ENCODE results near the gene CLMN.
"Not testable (repeated sequence)": the region's sequence is repeated elsewhere in the genome, so short reads cannot be mapped to it uniquely, and the experiment has no call there.

CLMN gene

DNA sequence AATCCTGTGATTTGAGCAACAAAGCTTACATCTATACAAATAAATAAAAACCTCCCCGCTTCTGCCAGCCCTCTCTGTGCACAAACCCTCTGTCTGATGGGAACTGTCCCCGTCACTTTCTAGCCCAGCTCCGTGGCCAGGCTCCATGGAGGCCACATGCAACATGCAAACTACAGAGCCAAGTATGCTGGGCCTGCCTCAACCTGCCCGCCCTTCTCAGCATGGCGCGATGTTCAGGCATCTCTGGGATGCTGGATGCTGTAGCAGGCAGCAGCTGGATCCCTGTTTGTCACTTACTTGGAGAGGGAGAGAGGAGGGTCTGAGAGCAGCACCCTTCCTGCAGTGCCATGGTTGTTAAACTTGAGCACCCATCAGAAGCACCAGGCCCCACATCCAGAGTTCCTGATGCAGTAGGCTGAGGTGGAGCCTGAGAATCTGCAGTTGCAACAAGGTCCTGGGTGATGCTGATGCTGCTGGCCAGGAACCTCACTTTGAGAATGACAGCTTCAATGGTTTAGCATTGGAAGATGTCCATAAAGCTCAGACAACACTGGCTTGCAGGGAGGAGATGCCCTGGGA is 32.4 kb downstream of the CLMN start:
- no peak for DNase-seq (ENCODE audit: low spot score)

DNA sequence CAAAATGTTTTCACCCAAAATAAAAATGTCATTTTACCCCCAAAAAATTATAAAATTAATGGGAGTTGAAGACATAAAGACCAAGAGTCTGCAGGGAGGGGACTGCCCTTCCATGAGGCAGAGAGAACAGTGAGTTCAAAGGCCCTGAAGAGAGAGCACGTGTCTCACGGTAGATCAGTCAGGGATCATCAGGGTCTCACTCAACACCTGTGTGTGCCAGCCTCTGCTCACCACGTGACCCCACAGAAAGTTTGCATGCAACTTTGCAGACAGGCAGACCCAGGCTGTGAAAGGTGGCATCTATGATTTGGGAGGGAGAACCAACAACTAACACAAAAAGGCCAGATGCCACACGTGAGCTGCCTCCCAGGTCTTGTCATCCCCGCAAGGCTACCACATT is 33.1 kb downstream of the CLMN start:
- DNase-seq (ENCODE audit: low spot score): no peak

DNA sequence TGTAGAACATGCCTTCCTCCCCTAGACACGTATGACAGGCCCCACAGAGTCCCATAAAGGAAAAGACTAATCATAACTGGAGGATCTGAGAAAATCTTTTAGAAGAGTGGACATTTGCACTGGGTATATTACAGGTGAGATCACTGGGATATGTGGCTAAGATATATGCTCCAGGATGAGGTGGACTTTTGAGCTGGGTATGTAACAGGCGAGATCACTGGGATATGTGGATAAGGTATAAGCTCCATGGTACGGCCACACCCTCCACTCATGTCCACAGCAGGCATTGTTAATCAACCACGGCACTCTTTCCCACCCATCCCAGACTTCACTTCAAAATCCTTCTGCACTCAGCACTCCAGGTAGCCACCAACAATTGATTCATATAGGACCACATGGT is 34.1 kb downstream of the CLMN start:
- DNase-seq (ENCODE audit: low spot score): no peak

DNA sequence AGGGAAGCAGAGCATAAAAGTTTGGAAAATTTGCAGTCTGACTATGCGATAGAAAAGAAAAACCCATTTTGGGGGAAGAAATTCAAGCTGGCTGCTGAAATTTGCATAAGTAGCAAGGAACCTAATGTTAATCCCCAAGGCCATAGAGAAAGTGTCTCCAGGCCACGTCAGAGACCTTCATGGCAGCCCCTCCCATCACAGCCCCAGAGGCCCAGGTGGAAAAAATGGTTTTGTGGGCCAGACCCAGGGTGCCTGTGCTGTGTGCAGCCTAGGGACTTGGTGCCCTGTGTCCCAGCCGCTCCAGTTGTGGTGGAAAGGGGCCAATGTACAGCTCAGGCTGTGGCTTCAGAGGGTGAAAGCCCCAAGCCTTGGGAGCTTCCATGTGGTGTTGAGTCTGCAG is 35.9 kb downstream of the CLMN start:
- DNase-seq (ENCODE audit: low spot score): not testable (repeated sequence)

DNA sequence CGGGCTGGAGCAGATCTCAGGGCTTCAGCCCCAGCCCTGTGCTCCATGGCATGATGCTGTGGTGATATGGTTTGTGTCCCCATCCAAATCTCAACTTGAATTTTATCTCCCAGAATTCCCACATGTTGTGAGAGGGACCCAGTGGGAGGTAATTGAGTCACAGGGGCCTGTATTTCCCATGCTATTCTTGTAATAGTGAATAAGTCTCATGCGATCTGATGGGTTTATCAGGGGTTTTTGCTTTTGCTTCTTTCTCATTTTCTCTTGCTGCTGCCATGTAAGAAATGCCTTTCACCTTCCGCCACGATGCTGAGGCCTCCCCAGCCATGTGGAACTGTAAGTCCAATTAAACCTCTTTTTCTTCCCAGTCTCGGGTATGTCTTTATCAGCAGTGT is 36.7 kb downstream of the CLMN start:
- DNase-seq (ENCODE audit: low spot score): not testable (repeated sequence)

DNA sequence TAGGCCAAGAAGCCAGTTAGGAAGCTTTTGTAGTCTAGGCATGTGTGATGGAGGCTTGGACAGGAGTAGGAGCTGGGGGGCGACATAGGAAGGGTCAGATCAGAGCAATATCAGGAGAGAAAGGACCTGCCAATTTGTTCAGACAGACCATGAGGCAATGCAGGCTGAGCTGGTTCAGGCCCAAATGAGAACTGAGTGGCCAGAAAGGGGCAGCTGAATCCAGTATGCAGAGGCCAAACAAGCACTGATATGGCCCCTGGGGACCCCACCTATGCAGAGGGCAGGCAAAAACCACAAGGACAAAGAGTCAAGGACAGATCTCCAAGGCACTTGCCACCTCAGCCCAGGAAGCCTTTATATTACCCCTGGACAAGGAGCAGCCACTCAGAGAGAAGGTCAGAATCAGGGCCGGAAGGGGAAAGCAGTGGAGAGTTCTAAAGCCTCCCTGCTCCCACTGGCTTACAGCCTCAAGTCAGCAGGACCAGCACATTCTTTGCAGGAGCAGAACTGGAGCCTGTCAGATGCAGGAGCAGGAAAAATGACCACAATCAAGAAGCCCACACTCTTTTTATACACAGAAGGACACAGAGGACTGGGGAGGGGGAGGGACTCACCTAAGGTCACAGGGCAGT is 37.2 kb downstream of the CLMN start:
- no peak for DNase-seq (ENCODE audit: low spot score)

DNA sequence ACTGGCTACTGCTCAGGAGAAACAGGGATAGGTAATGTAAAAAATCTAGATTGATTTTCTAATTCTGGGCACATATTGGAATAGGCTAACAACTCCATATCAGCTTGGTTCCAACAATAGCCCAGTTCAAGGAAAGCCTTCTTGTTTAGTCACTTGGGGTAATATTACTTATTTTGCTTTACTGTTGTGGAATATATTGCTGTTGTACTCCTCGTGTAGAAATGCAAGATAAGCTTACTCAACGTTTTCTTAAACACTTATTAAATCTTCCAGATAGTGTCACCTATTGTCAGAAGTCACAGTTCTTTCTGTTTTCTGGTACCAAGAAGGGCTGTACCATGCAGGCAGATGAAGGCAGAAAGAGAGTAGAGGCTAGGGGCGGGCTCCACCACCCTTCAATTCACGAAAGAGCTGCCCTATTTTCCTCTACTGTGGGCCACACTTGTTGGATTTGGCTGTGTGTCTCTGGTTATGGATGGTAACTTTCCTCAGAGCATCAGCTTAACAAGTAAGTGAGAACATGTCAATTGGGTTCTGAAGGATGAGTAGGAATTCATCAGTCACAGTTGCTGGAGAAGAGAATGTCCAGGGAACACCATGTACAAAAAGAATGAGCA is 38.0 kb downstream of the CLMN start:
- DNase-seq (ENCODE audit: low spot score): no peak

DNA sequence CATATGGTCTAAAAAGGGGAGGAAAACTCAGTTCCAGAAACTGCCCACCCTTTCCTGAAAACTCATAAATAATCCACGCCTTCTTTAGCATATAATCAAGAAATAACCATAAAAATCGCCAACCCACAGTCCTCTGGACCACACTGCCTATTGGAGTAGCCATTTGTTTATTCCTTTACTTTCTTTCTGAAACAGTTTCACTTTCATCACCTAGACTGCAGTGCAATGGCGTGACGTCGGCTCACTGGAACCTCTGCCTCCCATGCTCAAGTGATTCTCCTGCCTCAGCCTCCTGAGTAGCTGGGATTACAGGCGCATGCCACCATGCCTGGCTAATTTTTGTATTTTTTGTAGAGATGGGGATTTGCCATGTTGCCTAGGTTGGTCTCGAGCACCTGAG is 44.2 kb downstream of the CLMN start:
- no peak for DNase-seq (ENCODE audit: low spot score)

DNA sequence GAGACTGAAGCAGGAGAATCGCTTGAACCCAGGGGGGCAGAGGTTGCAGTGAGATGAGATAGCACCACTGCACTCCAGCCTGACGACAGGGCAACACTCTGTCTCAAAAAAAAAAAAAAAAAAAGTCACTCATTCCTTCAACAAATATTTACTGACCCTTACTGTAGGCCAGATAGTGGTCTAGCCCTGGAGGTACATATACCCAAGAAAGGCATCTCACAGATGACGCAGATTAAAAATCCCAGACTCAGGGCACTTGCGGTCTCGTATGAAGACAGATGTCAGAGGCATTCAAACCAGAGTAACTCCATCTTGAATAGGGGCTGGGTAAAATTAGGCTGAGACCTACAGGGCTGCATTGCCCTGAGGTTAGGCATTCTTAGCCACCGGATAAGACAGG is 44.8 kb downstream of the CLMN start:
- DNase-seq (ENCODE audit: low spot score): no peak

DNA sequence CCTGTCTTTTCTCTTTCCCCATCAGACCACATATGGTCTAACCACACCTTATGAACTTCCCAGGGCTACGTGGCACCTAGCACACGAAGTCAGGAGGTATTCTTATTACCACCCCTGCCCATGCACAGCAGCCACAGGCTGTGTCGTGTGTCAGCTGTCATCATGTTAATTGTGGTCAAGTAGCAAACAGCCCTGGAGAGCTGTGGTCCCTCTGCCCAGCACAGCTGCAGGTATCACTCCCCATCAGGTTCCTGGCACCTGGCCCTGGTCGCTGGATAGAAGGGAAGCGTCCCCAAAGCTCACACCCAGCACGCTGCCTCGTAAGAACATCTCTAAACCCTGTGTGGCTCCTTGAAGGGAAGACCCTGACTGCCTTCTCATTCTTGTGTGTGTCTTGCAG is 45.4 kb downstream of the CLMN start:
- no peak for DNase-seq (ENCODE audit: low spot score)

DNA sequence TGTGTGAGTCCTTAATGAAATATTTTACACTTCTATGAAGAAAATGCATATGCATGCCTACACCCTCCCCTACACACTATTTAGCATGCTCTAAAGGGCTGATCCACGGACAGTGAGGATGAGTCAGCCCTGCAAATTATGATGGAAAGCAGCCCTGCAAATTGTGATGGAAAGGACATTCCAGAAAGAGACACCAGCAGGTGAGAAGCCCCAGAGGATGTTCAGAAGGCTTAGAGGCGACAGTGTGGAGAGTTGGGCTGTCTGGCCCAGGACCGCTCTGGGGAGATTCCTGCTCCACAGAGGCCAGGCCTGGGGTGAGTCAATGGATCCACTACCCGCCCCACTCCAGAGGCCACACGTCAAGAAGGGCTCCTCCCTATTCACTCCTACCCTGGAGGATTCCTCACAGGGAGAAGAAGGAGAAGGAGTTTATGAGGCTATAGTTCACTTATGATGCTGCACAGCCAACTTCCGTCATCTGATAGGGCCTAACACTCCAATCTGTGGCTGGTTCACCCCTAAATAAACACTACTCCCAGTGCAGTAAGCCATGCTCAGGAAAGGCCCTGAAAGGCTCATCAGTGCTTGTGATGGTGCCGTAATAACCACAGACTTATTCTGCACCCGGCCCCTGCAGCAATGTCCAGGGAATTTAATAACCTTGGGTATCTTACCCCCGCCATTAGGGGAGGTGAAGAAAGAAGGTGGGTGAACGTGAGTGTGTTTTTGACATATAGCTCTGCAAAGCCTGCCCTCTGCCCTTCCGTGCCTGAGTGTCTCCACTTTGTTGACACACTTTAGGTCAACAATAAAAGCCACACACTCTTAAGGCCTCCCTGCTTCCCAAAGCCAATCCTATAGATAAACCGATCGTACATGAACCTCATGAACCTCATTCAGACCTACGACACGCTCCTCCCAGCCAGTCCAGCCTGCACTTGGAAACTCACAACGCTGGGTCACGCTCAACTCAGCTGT is 46.4 kb downstream of the CLMN start:
- no peak for DNase-seq (ENCODE audit: low spot score)

DNA sequence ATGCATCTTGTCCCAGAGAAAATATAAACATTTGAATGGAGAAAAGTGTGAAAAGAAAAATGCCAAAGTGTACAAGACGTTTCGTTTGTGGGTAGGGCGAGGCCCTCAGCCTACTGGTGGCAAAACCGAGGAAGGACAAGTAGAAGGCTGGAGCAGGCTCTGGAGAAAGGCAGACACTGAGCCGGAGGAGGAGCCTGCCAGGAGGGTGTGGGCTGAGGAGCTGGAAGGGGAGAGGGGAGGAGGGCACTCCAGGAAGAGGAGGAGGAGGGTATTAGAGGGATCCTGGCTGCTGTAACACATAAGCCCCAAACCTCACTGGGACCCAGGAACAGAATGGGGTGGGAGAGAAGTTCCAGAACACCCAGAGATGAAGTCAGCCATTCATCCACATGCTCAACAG is 47.7 kb downstream of the CLMN start:
- DNase-seq (ENCODE audit: low spot score): no peak

DNA sequence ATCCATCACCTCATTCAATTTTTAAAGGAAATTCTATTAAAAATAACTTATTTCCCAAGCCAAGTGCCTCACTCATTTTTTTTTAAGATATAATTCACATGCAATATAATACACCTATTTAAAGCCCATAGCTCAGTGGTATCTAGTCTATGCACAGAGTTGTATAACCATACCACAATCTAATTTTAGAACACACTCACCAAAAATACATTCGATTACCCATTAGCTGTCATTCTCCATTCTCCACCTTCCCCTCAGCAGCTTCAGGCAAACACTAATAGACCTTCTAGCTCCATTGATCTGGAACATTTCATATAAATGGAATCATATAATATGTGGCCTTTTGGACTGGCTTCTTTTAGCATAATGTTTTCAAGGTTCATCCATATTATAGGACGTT is 49.5 kb downstream of the CLMN start:
- no peak for DNase-seq (ENCODE audit: low spot score)

DNA sequence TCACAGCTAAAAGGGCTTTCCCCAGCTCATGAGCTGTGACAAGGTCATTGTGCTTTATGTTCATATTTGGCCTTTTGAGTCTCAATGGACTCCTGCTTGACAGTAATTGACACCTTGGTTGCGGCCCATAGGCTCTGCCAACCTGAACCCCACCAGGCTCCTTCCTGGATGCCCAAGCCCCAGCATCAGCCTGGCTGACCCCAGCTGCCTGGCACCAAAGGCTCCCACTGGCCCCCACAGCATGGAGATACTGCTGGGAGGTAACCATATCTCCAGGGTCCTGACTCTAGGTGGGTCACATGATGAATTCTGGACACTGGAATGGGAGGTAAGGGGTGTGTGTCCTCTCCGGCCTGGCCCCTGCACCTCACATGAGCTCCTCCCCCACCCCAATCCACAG is 50.2 kb downstream of the CLMN start:
- no peak for DNase-seq (ENCODE audit: low spot score)

DNA sequence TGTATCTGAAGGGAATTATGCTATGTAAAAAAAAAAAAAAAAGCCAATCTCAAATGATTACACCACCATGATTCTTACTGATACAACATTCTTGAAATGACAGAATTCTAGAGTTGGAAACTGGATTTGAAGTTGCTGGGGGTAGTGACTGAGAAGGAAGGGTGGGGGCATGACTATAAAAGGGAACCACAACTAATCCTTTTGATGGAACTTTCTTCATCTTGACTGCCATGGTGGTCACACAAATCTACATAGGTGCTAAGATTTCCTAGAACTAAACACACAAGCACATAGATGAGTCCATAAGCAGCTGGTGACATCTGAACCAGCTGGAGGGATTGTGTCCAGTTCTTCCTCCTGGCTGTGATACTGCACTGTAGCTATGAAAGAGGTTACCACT is 51.4 kb downstream of the CLMN start:
- no peak for DNase-seq (ENCODE audit: low spot score)

DNA sequence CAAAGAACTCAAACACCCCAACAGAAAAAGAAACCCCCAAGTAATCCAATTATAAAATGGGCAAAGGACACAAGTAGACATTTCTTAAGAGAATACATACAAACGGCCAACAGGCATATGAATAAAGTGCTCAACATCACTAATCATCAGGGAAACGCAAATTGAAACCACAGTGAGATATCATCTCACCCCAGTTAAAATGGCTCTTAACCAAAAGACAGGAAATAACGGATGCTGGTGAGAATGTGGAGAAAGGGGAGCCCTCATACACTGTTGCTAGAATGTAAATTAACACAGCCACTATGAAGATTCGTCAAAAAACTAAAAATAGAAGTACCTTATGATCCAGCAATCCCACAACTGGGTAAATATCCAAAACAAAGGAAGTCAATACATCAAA is 52.4 kb downstream of the CLMN start:
- no peak for DNase-seq (ENCODE audit: low spot score)

DNA sequence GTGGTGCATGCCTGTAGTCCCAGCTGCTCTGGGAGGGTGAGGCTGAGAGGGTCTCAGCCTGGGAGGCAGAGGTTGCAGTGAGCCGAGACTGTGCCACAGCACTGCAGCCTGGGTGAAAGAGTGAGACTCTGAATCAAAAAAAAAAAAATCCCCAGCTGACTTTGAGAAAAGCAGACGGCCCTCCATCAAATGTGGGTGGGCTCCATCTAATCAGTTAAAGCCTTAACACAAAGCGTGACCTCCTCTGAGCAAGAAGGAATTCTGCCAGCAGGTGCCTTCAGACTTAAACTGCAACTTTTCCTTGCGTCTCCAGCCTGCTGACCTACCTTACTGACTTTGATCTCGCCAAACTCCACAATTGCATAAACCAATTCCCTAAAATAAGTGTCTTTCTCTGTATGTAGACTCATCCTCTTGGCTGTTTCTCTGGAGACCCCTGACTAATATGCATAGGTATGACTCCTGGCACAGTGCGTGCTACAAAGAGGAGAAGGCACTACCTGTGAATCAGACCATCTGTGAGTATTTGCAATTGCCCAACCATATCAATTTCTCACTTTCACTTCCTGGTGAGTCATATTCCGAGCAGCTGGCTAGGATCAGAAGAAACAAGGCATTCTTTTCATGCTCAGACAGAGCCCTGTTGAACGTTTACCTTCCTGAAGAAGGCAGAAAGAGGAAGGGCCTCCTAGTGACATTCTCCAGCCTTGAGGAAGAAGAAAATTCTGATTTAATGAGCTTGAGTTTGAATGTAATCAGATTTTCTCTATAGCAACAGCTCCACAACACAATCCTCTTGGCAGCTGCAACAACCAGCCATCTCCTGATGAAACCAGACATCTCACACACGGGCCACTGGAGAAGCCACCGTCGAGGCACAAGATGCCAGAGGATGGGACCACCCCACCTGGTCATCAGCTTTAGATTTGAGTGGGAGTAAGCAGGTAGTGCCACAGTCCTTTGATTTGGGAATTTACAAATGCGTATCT is 54.3 kb downstream of the CLMN start:
- peak; percentile 98 for DNase-seq (ENCODE audit: low spot score)

DNA sequence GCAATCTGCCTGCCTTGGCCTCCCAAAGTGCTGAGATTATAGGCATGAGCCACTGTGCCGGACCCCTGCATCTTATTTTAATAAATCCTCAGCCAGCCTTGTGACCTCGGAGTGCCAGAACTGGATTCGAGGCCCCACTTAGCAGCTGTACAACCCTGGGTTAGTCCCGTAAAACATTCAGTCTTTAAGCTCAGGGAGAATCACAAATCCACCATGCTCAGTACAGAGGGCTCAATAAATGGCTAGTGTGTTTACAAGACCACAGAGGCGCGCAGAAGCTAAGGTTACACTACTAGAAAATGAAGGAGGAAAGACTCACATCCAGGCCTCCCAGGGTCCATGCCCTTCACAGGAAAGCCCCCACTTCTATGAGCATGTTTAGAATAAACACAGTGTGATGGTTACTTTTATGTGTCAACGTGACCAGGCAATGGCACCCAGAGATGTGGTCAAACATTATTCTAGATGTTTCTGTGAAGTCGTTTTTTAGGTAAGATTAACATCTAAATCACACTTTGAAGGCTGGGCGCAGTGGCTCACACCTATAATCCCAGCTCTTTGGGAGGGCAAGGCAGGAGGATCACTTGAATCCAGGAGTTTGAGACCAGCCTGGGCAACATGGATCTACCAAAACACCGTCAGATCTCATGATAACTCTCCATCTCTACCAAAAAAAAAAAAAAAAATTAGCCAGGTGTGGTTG is 55.3 kb downstream of the CLMN start:
- DNase-seq (ENCODE audit: low spot score): no peak

DNA sequence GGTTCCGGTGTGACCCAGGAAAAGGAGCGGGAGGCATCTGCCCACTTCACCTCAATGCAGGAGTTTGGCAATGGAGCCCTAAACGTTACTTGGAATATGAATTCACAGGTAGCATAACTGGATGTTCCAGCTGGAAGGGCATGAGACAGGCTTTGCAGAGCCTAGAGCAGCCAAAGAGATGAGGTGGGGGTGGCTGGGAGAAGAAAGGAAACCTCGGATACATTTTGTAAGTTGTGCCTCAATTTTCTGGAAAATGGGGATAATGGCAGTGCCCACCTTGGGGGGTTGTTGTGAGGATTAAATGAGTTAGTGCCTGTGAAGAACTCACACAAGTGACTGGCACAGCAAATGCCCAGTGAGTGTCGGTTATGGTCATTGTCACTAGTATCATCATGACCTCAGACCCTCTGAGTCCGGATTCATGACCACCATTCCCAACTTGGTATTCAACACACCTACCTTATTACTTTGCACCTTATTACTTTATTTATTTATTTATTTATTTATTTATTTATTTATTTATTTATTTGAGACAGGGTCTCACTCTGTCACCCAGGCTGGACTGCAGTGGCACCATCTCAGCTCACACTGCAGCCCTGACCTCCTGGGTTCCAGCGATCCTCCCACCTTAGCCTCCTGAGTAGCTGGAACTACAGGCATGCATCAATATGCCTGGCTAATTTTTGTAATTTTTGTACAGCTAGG is 56.0 kb downstream of the CLMN start:
- no peak for DNase-seq (ENCODE audit: low spot score)

DNA sequence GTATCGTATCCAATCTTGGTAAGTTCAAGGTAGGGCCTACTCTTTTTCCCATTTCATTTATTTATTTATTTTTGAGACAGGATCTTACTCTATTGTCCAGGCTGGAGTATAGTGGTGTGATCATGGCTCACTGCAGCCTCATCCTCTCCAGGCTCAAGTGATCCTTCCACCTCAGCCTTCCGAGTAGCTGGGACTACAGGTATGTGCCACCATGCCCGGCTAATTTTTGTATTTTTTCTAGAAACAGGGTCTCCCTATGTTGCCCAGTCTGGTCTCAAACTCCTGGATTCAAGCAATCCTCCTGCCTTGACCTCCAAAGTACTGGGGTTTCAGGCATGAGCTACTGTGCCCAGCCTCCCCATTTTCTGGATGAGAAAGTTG is 57.2 kb downstream of the CLMN start:
- no peak for DNase-seq (ENCODE audit: low spot score)

All from SW480 (cell line).